ENCODE results near the gene NOG.

Gene NOG

GRCh38 chr17:56638591-56639051, 45.1 kb downstream of the NOG start:
- no peaks in the 10 kb centered on the region for H3K4me1 ChIP-seq (ENCODE audit: low read depth, poor library complexity, severe bottlenecking)
- TF ChIP-seq, protein P1, sequence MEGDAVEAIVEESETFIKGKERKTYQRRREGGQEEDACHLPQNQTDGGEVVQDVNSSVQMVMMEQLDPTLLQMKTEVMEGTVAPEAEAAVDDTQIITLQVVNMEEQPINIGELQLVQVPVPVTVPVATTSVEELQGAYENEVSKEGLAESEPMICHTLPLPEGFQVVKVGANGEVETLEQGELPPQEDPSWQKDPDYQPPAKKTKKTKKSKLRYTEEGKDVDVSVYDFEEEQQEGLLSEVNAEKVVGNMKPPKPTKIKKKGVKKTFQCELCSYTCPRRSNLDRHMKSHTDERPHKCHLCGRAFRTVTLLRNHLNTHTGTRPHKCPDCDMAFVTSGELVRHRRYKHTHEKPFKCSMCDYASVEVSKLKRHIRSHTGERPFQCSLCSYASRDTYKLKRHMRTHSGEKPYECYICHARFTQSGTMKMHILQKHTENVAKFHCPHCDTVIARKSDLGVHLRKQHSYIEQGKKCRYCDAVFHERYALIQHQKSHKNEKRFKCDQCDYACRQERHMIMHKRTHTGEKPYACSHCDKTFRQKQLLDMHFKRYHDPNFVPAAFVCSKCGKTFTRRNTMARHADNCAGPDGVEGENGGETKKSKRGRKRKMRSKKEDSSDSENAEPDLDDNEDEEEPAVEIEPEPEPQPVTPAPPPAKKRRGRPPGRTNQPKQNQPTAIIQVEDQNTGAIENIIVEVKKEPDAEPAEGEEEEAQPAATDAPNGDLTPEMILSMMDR (conservative IDR thresholded peaks at IDR 0.05; ENCODE audit: low read depth, low read length): no peak
- no peak overlapping the region for H3K4me3 ChIP-seq (IDR thresholded peaks at IDR 0.05; ENCODE audit: insufficient read depth, low read depth, low read length)
- H3K27me3 ChIP-seq (ENCODE audit: insufficient read depth, low read depth): no peaks in the 10 kb centered on the region
- H3K36me3 ChIP-seq (ENCODE audit: insufficient read depth): no peaks in the 10 kb centered on the region
- no peaks in the 10 kb centered on the region for H3K79me2 ChIP-seq (ENCODE audit: insufficient read depth, low read depth)
- H3K4me2 ChIP-seq: no peak overlapping the region
- no peak overlapping the region for H3K27ac ChIP-seq
- H3K9ac ChIP-seq: no peak overlapping the region
- H4K20me1 ChIP-seq (ENCODE audit: insufficient read depth): no peaks in the 10 kb centered on the region
- H2AFZ ChIP-seq (ENCODE audit: low read depth): no peak overlapping the region

- TF ChIP-seq, protein P1 (conservative IDR thresholded peaks at IDR 0.05; ENCODE audit: low read depth, low read length): no peak
- Histone ChIP-seq H3K4me2 (no peak overlapping the region), H3K27ac (no peak overlapping the region)
Measured at GRCh38 chr17:56639517-56639916, 46.0 kb downstream of the NOG start.

DNA sequence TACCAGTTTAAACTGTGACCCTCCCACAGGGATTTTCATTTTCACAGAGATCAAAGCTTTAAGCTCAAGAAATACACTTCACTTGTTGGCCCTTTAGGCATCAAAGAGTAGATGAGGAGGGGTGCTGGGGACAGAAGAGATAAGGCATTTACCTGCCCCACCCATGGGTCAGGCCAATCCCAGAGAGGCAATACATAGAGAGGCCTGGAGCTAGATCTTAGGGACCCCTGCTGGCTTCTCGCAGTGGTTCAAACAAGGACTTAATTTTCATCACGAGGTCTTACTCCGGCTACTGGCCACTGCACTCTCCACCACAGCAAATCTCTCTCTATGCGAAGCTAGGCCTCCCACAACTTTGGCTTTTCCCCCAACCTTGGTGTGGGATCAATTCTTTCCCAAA, 46.6 kb downstream of the NOG start:
- Histone ChIP-seq H3K79me2 (ENCODE audit: insufficient read depth, low read depth) (no peaks in the 10 kb centered on the region), H3K4me1 (ENCODE audit: low read depth, poor library complexity, severe bottlenecking) (no peaks in the 10 kb centered on the region), H3K4me2 (no peak overlapping the region), H3K27ac (no peak overlapping the region), H3K4me3 (IDR thresholded peaks at IDR 0.05; ENCODE audit: insufficient read depth, low read depth, low read length) (no peak overlapping the region), H3K9ac (no peak overlapping the region), H3K27me3 (ENCODE audit: insufficient read depth, low read depth) (no peaks in the 10 kb centered on the region), H4K20me1 (ENCODE audit: insufficient read depth) (no peaks in the 10 kb centered on the region), H3K36me3 (ENCODE audit: insufficient read depth) (no peaks in the 10 kb centered on the region), H2AFZ (ENCODE audit: low read depth) (no peak overlapping the region)
- TF ChIP-seq, protein P1 (conservative IDR thresholded peaks at IDR 0.05; ENCODE audit: low read depth, low read length): no peak

More at GRCh38 chr17:56639517-56639916, 46.0 kb downstream of the NOG start:
- H2AFZ ChIP-seq (ENCODE audit: low read depth): no peak overlapping the region
- no peaks in the 10 kb centered on the region for H3K27me3 ChIP-seq (ENCODE audit: insufficient read depth, low read depth)
- no peaks in the 10 kb centered on the region for H4K20me1 ChIP-seq (ENCODE audit: insufficient read depth)
- H3K36me3 ChIP-seq (ENCODE audit: insufficient read depth): no peaks in the 10 kb centered on the region
- H3K4me3 ChIP-seq (IDR thresholded peaks at IDR 0.05; ENCODE audit: insufficient read depth, low read depth, low read length): no peak overlapping the region
- no peak overlapping the region for H3K9ac ChIP-seq
- H3K4me1 ChIP-seq (ENCODE audit: low read depth, poor library complexity, severe bottlenecking): no peaks in the 10 kb centered on the region
- H3K79me2 ChIP-seq (ENCODE audit: insufficient read depth, low read depth): no peaks in the 10 kb centered on the region

DNA sequence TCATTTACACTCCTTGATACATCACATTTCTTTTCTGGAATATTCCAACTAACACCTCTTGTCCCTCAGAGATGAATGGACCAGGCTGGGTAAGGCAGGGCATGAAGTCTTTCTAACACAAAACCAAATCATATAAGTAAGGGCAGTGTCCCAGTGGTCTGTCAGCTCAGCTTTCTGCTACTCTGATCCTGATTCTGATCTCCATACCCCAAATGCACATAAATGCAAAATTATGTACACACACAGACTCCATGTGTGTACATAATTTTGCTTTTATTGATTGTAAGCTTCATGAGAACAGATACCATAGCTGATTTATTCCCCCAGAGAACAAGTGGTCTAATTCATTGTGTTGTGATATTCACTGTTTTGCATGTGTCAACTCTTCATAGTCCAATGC, 47.9 kb downstream of the NOG start:
- no peak overlapping the region for H2AFZ ChIP-seq (ENCODE audit: low read depth)
- TF ChIP-seq, protein P1 (conservative IDR thresholded peaks at IDR 0.05; ENCODE audit: low read depth, low read length): no peak
- H3K27me3 ChIP-seq (ENCODE audit: insufficient read depth, low read depth): no peaks in the 10 kb centered on the region
- no peaks in the 10 kb centered on the region for H3K4me1 ChIP-seq (ENCODE audit: low read depth, poor library complexity, severe bottlenecking)
- no peaks in the 10 kb centered on the region for H3K79me2 ChIP-seq (ENCODE audit: insufficient read depth, low read depth)
- H3K4me2 ChIP-seq: no peak overlapping the region
- H3K36me3 ChIP-seq (ENCODE audit: insufficient read depth): no peaks in the 10 kb centered on the region
- no peak overlapping the region for H3K9ac ChIP-seq
- no peak overlapping the region for H3K4me3 ChIP-seq (IDR thresholded peaks at IDR 0.05; ENCODE audit: insufficient read depth, low read depth, low read length)
- H3K27ac ChIP-seq: no peak overlapping the region
- no peaks in the 10 kb centered on the region for H4K20me1 ChIP-seq (ENCODE audit: insufficient read depth)

Data from KMS-11 (cell line).